GM10266 (cell line): Measurements from ENCODE around the gene SREBF2.

Source experiments
- DNase-seq: peaks from one replicate; pipeline ENCODE4 v3.0.0; 2012; ENCODE audit errors: extremely low spot score
- TF ChIP-seq, protein P1 (sequence below): IDR thresholded peaks from 2 replicates; pipeline ENCODE4 v1.5.1; 2012; ENCODE audit warnings: mild to moderate bottlenecking, low read depth; ENCODE audit not compliant: control insufficient read depth, insufficient read depth; ENCODE audit errors: missing control alignments

The SREBF2 gene

DNA sequence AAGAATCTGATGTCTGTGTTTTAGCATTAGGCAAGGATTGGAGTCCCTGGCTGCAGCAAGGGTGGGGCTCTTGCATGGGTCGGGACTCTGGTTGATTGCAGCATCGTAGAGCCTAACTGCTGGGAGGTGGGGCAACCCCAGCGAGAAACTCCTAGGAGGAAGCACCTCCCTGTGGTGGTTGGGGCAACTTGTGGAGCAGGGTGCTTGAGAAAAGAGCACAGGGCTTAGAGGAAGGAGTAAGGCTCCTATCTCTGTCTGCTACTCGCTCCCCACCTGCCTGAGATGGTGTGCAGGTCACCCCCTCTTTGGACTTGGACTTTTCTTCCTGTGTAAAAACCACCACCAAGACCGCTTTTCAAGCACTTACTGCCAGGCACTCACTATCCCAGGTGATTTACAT lies 15.6 kb downstream of the SREBF2 start:
- DNase-seq = no peak
- TF ChIP-seq, protein P1, sequence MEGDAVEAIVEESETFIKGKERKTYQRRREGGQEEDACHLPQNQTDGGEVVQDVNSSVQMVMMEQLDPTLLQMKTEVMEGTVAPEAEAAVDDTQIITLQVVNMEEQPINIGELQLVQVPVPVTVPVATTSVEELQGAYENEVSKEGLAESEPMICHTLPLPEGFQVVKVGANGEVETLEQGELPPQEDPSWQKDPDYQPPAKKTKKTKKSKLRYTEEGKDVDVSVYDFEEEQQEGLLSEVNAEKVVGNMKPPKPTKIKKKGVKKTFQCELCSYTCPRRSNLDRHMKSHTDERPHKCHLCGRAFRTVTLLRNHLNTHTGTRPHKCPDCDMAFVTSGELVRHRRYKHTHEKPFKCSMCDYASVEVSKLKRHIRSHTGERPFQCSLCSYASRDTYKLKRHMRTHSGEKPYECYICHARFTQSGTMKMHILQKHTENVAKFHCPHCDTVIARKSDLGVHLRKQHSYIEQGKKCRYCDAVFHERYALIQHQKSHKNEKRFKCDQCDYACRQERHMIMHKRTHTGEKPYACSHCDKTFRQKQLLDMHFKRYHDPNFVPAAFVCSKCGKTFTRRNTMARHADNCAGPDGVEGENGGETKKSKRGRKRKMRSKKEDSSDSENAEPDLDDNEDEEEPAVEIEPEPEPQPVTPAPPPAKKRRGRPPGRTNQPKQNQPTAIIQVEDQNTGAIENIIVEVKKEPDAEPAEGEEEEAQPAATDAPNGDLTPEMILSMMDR = no peak

DNA sequence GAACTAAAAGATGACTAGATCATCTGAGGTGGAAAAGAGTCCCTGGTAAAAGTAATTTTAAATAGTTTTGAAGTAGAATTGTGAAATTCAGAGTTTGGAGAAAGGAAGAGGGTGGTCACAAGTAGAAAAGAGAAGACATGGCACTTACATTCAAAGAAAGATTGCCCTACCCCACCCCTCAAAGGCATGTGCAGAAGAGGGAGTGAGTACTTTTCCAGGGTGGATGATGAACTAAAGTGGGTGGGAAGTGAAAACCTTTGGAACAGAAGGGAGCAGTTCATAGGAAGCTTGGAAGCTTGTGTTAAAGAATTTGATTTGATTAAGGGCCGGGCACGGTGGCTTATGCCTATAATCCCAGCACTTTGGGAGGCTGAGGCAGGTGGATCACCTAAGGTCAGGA lies 23.6 kb downstream of the SREBF2 start:
- TF ChIP-seq, protein P1 = no peak
- no peak for DNase-seq

DNA sequence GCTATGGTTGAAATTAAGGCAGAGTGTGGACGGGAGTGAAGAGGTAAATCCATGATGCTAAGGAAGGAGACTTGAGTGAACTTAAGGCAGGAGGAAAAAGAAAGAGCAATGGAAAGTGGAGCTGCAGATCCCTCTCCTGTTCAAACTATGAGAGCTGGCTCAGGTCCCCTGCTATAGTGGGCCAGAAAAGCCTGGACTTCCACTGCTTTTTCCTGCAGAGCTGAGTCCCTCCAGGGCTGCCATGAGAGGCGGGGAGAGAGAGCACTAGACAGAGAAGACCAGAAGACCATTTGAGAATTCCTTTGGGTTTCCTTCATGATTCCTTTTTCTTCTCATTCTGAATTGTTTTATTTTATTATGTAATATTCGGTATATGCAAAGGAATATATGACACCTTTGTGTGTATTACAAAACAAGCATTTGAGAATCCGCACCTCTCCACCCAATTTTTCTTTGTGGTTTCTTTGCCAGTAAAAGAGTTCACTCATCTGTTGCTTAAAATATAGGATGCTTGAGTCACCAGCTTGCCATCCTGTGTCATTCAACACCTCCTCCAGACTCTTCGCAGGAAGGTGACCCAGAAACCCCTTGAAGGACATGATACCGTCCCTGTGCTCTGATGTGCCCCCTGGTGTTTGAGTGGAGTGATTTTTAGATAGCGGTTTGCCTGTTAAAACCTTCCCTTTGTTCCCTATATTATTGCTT lies 24.4 kb downstream of the SREBF2 start:
- TF ChIP-seq, protein P1 = peak; percentile 64
- DNase-seq = peak; percentile 54

DNA sequence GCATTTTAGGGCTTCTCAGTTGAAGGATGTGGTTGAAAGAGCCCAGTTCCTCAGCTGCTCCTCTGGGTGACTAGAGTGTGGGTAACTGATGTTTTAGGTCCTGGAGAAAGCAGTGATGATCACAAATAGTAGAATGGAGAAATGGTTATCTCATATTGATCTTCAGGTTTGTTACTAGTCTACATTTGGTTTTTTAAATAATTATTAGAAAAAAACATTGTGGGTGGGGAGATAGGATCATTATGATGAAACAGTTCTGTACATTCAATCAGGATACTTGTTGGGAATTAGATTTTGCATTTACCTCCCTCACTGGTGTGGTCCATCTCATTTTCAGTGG lies 24.9 kb downstream of the SREBF2 start:
- DNase-seq = no peak
- TF ChIP-seq, protein P1 = no peak

DNA sequence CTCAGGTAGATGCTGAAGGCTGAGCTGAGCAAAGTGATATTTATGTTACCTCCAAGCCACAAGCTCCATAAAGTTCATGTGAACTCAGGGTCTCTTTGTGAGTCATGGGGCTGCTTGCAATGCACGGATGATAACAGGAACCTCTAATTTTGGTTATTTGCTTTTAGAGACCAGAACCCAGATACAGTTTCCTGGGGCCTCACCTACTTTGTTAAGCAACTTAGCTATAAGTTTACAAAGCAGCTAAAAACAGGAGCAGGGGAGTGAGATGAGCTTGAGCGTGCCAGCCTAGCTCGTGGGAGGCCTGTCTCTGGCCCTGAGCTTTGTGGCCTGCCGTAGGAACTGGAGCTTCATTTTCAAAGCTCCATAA lies 29.2 kb downstream of the SREBF2 start:
- TF ChIP-seq, protein P1 = no peak
- peak; percentile 65 for DNase-seq

DNA sequence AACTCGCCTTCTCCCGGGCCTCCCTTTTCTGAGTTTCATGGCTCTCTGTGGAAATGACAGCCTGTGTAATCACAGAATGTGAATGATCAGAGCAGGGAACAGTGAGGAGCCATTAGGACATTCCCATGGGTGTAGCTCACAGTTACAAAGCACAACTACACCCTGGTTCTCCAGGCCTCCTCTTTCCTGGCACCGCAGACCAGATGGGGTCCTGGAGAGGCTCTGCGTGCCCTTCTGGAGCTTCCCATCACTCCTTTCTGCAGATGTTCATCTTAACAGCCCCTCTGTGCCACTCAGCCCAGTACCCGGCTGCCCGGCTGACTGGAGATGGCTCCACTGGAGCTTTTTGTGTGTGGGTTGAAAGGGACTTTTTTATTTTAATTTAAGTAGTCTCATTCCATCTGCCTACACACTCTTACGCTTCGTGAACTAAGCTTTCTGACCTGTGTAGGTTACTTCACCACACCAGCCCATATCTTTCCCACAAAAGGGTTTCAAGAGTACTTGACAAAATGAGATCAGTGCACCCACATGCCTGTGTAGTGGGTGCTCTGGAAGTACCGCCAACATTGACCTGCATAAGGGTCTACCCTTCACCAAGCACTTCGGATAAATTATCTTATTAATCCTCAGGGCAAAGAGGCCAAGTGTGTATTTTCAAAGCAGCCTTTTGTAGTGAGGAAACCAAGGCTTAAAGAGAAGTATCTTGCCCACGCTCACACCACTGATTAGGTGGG lies 29.8 kb downstream of the SREBF2 start:
- DNase-seq = peak; percentile 73
- TF ChIP-seq, protein P1 = no peak

DNA sequence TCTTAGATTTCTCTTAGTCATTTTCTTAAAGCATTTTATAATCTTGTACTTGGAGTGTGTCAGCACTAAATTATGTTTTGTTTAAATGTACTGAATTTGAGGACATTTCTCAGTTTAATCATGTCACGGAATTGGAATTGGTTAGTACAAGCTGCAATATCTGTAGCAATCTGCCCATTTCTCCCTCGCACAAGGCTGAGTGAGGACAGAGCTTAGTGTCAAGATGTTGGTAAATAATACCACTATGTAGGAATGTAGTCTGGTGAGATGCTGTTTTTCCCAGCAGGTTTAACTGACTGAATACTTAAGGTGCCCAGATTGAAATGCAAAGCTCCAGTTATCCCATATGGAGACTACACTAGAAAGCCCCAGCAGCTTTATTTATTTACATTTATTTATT lies 30.6 kb downstream of the SREBF2 start:
- DNase-seq = no peak

More for the DNA sequence above, 30.6 kb downstream of the SREBF2 start:
- TF ChIP-seq, protein P1 = no peak
